Activated CD4-positive, CD25-positive, alpha-beta regulatory T cell (primary cell): ENCODE data around the gene RIPOR2.
"Not testable (repeated sequence)": the region's sequence is repeated elsewhere in the genome, so short reads cannot be mapped to it uniquely, and the experiment has no call there.

Source experiments
- DNase-seq, 4 experiments: peaks; one replicate each; lab custom pipeline; 2025; lab: John Stamatoyannopoulos, UW

The RIPOR2 gene

GRCh38 chr6:24798740-24799540, 136.8 kb downstream of the RIPOR2 start, which contains the start of gene ARMH2:
TSS of gene ARMH2 (minus strand) at chr6:24798917. CDS start at chr6:24798857, 60 bp downstream.
- DNase-seq, result no peak

DNA sequence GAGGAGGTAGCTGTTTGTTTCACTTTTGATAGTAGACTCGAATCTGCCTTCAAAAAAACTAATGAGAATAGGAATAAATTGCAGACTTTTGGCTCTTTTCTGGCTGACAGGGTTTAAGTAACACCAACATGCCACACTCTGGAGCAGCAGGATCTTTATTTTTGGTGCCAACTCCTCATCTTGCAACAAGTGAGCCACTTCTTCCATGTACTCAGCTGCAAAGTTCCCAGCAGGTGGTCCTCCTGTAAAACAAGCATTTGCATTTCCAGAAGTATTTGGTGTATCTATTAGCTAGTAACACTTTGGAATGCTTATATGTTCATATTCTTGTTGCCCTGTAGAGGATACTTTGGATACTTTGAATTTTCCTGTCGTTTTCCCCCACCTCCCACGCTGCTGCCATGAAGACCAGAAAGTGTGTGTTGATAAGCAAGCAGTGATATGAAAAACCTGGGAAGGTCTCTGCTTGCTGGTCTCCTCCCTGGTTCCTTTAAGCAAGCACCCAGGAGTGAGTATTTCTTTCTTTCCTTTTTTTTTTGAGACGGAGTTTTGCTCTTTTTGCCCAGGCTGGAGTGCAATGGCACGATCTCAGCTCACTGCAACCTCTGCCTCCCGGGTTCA, 138.1 kb downstream of the RIPOR2 start:
- no peak for DNase-seq

DNA sequence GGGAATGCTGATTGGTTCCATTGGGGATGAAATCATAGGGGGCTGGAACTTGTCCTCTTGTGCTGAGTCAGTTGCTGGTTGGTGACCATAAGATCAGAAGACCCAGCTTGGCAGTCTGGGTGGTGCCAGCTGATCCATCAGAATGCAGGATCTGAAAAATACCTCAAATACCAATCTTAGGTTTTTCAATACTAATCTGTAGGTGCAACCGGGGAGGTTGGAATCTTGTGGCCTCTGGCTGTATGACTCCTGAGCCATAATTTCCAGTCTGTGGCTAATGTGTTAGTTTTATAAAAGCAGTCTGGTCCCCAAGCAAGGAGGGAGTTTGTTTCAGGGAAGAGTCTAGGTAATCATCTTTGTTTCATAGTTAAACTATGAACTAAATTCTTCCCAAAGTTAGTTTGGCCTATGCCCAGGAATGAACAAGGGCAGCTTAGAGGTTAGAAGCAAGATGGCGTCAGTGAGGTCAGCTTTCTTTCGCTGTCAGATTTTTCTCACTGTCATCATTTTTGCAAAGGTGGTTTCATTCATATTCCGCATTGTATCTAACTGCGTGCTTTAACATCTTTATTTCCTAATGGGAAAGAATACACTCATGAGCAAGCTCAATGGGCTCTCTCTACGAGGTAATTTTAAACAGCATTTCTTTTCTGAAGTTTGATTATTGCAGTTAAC, 139.0 kb downstream of the RIPOR2 start:
- no peak for DNase-seq

- DNase-seq, result no peak
Observed at GRCh38 chr6:24795106-24795505, 140.7 kb downstream of the RIPOR2 start.

DNA sequence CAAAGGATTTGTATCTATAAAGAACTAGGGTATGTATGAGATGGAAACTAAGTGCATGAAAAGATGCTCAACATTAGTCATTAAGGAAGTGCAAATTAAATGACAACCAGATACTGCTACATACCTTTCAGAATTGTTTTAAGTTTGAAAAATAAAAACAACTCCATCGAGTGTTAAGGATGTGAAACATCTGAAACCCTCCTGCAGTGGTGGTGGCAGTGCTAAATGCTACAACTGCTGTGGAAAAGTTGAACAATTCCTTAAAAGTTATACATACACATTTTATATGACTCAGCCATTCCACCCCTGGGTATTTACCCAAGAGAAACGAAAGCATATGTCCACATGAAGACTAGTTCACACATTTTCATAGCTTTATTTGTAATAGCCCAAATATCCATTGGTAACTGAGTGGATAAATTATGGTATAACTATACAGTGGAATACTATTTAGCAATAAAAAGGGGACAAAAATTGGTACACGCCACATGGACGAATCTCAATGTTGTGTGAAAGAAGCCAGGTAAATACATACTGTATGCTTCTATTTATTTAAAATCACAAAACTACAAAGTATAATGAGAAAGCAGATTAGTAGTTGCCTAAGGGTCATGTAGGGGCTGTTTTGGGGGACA, 147.6 kb downstream of the RIPOR2 start:
- no peak for DNase-seq

- no peak for DNase-seq
Observed at GRCh38 chr6:24780206-24780605, 155.6 kb downstream of the RIPOR2 start.

DNA sequence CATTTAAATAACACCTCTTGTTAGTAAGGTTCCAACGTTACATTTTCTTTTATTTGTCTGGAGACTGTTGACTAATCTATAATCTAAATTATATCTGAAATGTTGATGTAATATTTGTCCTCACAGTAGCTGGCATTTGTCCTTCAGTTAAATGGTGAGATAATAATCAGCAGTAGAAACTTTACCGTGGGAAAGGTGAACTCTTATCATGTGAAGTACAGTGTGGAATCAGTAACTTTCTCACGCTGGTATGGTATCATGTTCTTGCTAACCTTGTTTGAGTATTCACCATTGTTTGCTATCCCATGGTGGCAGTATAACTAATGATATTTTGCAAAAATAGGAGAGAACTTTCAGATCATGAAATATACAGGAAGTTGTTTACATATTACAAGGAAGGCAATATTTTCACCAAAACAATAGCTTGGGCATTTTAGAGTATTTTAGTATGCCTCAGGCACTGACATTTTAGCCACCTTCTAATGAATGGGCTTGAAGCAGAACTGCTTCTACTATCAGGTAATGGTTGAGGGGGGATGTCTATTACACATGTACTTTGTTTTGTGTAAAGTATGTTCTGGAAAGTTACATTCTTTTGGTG, 156.2 kb downstream of the RIPOR2 start:
- DNase-seq, result no peak

- DNase-seq, result no peak
Observed at GRCh38 chr6:24778878-24779277, 156.9 kb downstream of the RIPOR2 start.

GRCh38 chr6:24778121-24778520, 157.6 kb downstream of the RIPOR2 start:
- no peak for DNase-seq

DNA sequence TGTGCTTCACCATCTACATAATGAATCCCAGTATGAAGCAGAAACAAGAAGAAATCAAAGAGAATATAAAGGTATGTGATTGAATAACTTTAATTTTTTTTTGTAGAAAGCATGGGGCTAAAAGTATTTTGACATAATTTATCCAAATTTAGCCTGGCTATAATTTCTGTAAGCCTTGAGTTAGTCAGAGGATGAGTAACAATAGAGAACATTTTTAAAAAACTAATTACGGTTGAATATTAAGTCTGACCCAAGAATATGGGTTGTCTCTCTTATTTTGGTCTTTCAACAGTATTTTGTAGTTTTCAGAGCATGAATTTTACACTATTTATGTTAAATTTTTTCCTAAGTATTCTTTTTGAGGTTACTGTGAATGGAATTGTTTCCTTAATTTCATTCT, 158.5 kb downstream of the RIPOR2 start:
- no peak for DNase-seq

- DNase-seq, result no peak
Observed at GRCh38 chr6:24775520-24776058, 160.2 kb downstream of the RIPOR2 start.

GRCh38 chr6:24774696-24775519, 160.9 kb downstream of the RIPOR2 start, which contains the start of gene GMNN:
TSS of gene GMNN (plus strand) at chr6:24774937. CDS start at chr6:24777247, 2,310 bp downstream.
- peak; percentile 94 to 96 (median 96) for DNase-seq

DNA sequence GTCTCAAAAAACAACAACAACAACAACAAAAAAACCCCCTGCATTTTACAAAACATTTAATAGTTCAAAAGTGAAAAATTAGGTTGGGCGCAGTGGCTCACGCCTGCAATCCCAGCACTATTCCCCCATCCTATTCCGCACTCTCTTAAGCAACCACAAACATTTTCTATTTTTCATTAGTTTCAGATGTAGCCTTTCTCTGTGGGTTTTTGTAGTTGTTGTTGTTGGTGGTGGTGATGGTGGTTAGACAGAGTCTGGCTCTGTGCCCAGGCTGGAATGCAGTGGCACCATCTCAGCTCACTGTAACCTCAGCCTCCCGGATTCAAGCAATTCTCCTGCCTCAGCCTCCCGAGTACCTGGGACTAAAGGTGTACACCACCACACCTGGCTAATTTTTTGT, 167.4 kb downstream of the RIPOR2 start:
- DNase-seq, result no peak

DNA sequence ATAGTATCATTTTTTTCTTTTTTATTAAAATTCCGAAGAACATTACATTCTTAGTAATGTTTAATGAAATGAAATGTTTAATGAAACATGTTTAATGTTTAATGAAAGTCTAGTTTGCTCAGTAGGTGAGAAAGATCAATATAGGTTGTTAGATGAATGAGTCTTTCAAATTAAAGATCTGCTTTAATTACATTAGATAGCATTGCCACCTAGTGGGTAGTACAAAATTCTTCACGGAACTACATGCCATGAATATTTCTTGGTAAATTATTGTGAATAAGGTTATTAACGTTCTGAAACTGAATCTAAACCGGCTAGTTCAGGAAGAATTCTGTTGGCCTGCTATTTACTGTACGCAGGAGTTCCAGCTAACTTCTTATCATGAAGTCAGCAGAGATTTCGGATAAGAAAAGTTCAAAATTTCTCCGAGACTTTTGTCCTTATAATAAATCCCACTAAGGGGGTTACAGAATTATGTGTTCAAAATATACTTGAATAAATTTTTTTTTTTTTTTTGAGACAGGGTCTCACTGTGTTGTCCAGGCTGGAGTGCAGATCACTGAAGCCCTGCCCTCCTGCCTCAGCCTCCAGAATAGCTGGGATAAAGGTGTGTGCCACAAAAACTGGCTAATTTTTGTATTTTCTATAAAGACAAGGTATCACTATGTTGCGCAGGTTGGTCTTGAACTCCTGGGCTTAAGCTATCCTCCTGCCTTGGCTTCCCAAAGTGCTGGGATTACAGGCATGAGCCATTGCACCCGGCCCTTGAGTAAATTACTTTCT, 168.9 kb downstream of the RIPOR2 start:
- DNase-seq, result no peak

DNA sequence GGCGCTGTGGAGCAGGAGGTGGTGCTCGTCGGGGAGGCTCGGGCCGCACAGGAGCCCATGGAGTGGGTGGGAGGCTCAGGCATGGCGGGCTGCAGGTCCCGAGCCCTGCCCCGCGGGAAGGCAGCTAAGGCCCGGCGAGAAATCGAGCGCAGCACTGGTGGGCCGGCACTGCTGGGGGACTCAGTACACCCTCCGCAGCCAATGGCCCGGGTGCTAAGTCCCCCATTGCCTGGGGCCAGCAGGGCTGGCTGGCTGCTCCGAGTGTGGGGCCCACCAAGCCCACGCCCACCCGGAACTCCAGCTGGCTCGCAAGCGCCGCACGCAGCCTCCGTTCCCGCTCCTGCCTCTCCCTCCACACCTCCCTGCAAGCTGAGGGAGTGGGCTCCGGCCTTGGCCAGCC, 169.8 kb downstream of the RIPOR2 start:
- not testable (repeated sequence) for DNase-seq

GRCh38 chr6:24764833-24765828, 170.6 kb downstream of the RIPOR2 start:
- DNase-seq, result not testable (repeated sequence)

- no peak for DNase-seq
Observed at GRCh38 chr6:24763578-24763977, 172.2 kb downstream of the RIPOR2 start.

DNA sequence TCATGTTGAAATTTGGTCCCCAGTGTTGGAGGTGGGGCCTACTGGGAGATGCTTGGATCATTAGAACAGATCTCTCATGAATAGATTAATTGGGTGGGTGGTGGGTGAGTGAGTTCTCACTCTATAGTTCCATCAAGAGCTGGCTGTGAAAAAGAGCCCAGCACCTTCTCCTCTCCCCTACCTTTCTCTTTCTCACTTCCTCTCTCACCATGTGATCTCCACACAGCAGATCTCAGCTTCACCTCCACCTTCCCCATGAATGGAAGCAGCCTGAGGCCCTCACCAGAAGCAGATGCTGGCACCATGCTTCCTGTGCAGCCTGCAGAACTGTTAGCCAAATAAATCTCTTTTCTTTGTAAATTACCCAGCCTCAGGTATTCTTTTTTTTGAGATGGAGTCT, 173.9 kb downstream of the RIPOR2 start:
- DNase-seq, result no peak
